Esophagus squamous epithelium (tissue), 4 donors: Measurements from ENCODE around the gene SERPINA6.
"Not testable (repeated sequence)": the region's sequence is repeated elsewhere in the genome, so short reads cannot be mapped to it uniquely, and the experiment has no call there.

Source experiments
- CTCF ChIP-seq, 6 experiments: fragments of 450-650 bp in 4 of 6; fragments of 200-600 bp in 2 of 6; sonication (generic) in 2 of 6; IDR thresholded peaks; one replicate each; pipeline ENCODE4 v1.5.1; 2016 to 2019; ENCODE audit warnings: antibody characterized with exemption in 6 of 6, mild to moderate bottlenecking in 4 of 6, moderate library complexity in 4 of 6
- POLR2A ChIP-seq, 4 donors: fragments of 450-650 bp; IDR thresholded peaks; one replicate each; pipeline ENCODE4 v1.6.1; 2017; ENCODE audit warnings: antibody characterized with exemption in 4 of 4, mild to moderate bottlenecking in 4 of 4, moderate library complexity in 3 of 4

- TF ChIP-seq CTCF, POLR2A (IDR thresholded peaks at IDR 0.05): not testable (repeated sequence)
Measured at GRCh38 chr14:94296181-94296545, 27.0 kb downstream of the SERPINA6 start.
